Stomach (tissue), 4 donors: ENCODE results near the gene D2HGDH.

Experiments
- CTCF ChIP-seq, 7 experiments: fragments of 450-650 bp in 4 of 7; fragments of 200-600 bp in 3 of 7; sonication (generic) in 3 of 7; IDR thresholded peaks; one replicate each; pipeline ENCODE4 v1.5.1; 2016 to 2019; ENCODE audit warnings: antibody characterized with exemption in 7 of 7, control low read depth in 2 of 7, mild to moderate bottlenecking in 1 of 7
- EP300 ChIP-seq: sonication (generic); formaldehyde crosslinking; IDR thresholded peaks from one replicate; pipeline ENCODE4 v1.6.1; 2017; ENCODE audit warnings: antibody characterized with exemption
- POLR2A ChIP-seq, 4 donors: fragments of 450-650 bp; IDR thresholded peaks; one replicate each; pipeline ENCODE4 v1.6.1; 2016; ENCODE audit warnings: antibody characterized with exemption in 4 of 4, control low read depth in 2 of 4, mild to moderate bottlenecking in 1 of 4, moderate library complexity in 1 of 4

DNA sequence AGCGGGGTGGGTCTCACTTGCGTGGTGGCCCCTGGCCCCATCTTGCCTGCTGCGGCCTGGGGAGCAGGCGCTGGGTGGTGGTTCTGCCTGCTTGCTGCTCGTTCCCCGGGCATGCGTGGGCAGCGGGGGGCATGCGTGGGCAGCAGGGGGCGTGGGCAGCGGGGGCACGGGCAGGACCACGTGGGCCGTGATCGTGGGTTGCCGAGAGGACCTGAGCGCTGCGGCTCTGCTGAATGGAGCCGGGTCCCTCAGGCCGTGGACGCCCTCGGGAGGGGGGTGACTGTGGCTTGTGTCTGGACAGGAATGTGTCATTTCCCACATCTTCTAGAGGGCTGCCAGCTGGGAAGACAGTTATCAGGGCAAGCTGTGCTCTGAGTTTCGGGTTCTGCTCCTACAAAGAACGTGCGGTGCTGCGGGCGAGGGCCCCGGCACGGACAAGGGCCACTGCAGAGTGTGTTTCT is 33.9 kb downstream of the D2HGDH start:
- no peak for TF ChIP-seq CTCF (IDR thresholded peaks at IDR 0.05)
- no peak for TF ChIP-seq EP300
- TF ChIP-seq POLR2A (IDR thresholded peaks at IDR 0.05): no peak
